A204.1 (cell line): Measurements from ENCODE around the gene VCPKMT.

Source experiments
- FAIRE-seq: peaks from 2 replicates; lab custom pipeline; 2012; peaks lifted over from hg19 to GRCh38; lab: Jason Lieb, UNC

Gene VCPKMT

GRCh38 chr14:50065583-50065982, 50.8 kb downstream of the VCPKMT start:
- FAIRE-seq: no peak

GRCh38 chr14:50064993-50065392, 51.4 kb downstream of the VCPKMT start:
- FAIRE-seq: no peak

- no peak for FAIRE-seq
Measured at GRCh38 chr14:50063876-50064420, 52.4 kb downstream of the VCPKMT start.

- FAIRE-seq: no peak
Measured at GRCh38 chr14:50062438-50063085, 53.8 kb downstream of the VCPKMT start.

DNA sequence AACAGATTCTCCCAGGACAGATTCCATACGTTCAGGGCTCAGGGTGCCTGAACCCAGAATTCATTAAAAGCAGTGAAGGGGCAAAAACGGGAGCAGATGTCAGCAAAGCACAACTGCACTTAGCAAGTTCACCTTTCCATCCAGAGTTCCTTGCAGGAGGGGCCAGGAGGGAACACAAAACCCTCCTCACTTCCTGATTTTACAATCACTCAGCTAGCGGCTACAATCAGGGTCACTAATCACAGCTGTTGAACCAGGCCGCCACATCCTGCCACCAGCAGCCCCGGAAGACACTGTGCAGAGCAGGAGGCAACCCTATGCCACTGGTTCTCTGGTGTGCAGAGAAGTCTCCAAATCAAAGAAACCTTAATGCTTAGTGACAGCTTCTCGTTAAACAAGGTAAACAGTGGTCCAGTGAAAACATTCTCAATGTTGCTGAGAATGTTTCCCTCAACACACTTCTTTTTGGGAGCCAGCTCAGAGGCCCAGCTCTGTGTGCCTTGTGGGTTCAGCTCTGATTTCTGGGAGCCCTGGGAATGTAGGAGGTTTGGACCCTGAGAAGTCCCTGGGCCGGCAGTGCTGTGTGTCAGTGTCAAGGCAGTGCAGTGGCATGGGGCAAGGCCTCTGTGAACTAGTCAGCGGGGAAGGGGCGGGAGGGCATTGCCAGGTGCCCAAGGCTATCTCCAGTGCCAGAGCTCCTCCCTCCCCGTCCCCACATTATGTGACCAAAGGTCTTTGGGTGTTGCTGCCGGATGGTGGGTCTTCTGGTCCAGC, 54.5 kb downstream of the VCPKMT start:
- FAIRE-seq: no peak

GRCh38 chr14:50060871-50061663, 55.3 kb downstream of the VCPKMT start:
- FAIRE-seq: peak; percentile 86

DNA sequence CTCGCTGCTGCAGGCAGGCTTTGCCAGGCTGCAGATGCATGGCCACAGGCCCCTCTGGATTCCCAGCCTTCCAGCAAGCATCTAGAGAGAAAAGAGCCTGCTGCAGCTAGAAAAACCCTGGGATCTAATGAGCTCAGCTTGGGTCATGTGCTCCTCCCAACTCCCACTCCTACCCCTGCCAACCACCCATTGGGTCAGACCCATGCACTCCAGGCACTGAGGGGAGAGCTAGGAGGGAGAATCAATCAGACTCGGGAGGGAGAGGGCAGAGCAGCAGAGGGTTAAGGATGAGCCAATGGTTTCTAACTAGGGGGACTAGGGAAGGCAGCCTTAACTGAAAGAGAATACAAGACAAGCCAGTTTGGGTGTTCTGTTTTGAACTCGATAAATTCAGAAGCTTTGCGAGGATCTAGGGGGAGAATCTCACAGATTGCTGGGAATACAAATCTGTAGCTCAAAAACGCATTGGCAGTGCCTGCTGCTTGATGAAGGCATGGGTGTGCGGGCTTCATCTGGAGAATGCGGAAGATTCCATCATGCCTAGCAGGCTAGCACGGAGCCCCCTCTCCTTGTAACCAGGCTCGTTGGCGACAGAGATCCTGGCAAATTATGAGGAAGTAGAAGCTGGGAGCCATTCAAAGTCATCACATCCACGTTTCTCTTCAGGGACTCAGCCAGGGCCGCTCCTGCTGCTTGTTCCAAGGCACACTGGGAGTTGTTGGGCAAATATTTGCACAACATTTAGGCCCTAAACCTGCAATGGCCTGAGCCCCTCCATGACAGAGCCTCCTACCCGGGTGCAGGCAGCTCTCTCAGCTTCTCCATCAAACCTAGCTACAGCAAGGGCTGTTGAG, 56.4 kb downstream of the VCPKMT start:
- no peak for FAIRE-seq
